T-helper 2 cell treated with Interferon-gamma antibody and Interleukin-4, amounts not matched to agents 5 μg/mL and 100 μg/mL, for 36 hours (primary cell): ENCODE data around the gene BMP7.

Source experiments
- DNase-seq: peaks from one replicate; pipeline ENCODE4 v3.0.0; 2021; ENCODE audit warnings: low spot score
- H3K27ac Mint-ChIP-seq: one replicate; pipeline ENCODE4 v1.8.0; 2021; ENCODE audit warnings: mild to moderate bottlenecking, mixed read lengths
- H3K27me3 Mint-ChIP-seq: one replicate; pipeline ENCODE4 v1.8.0; 2021; ENCODE audit warnings: low read depth, mixed read lengths
- H3K36me3 Mint-ChIP-seq: one replicate; pipeline ENCODE4 v1.8.0; 2021; ENCODE audit warnings: low read depth, mixed read lengths
- H3K4me1 Mint-ChIP-seq: one replicate; pipeline ENCODE4 v1.8.0; 2021; ENCODE audit warnings: low read depth, mixed read lengths
- H3K4me3 Mint-ChIP-seq: one replicate; pipeline ENCODE4 v1.8.0; 2022; ENCODE audit warnings: mild to moderate bottlenecking, moderate library complexity, mixed read lengths
- H3K9me3 Mint-ChIP-seq: one replicate; pipeline ENCODE4 v1.8.0; 2021; ENCODE audit warnings: mixed read lengths

Gene BMP7

GRCh38 chr20:57176842-57177241, 89.6 kb downstream of the BMP7 start:
- no peak for DNase-seq
- H3K4me1 Mint-ChIP-seq: no peaks in the 10 kb centered on the region
- H3K36me3 Mint-ChIP-seq: no peaks in the 10 kb centered on the region
- no peaks in the 10 kb centered on the region for H3K9me3 Mint-ChIP-seq
- H3K27me3 Mint-ChIP-seq: no peaks in the 10 kb centered on the region
- no peak overlapping the region for H3K4me3 Mint-ChIP-seq
- H3K27ac Mint-ChIP-seq: no peak overlapping the region

DNA sequence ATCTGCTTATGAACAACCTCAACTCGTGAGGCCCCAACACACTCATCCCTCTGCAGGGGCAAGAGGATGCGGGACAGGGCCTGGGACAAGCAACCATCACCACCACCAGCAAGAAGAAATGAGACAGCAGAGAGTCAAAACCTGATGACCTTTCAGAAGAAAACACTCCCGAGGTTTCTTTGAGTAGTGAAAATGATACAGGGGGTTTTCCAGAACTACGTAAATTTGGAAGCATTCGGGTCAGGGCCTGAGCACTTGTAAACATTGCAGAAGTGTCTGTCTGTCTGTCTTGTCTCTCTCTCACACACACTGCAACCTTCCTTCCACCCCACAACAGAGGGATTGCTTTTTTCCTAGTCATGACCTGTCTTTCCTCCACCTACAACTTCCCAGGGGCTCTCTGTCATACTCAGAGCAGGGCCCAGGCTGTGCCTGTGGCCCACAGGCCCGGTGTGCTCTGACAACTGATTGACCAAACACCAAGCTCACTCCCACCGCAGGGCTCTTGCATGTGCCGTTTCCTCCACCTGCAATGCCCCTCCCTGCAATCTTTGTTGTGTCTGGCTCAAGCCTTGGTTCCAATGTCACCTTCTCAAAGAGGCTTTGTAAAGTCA, 90.9 kb downstream of the BMP7 start:
- Mint-ChIP-seq H3K4me3 (no peak overlapping the region), H3K4me1 (no peaks in the 10 kb centered on the region), H3K27ac (no peak overlapping the region), H3K9me3 (no peaks in the 10 kb centered on the region), H3K27me3 (no peaks in the 10 kb centered on the region), H3K36me3 (no peaks in the 10 kb centered on the region)
- peak; percentile 24 for DNase-seq

DNA sequence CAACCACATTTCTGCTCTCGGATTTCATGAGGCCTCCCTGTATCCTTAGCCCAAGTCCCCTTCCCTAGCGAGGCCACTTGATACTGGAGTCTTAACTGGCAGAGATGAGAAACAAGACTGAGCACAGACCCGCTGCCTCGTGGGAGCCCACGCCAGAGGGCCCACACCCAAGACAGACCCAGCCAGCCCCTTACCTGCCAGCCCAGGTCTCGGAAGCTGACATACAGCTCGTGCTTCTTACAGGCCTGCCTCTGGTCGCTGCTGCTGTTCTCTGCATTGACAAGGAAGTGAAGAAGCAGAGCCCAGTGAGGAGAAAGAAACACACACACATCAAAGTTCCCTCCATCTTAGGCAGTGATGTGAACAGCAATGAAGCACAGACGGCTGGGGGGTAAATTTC, 91.7 kb downstream of the BMP7 start:
- H3K36me3 Mint-ChIP-seq: no peaks in the 10 kb centered on the region
- H3K4me3 Mint-ChIP-seq: no peak overlapping the region
- H3K4me1 Mint-ChIP-seq: no peaks in the 10 kb centered on the region
- no peak for DNase-seq
- H3K9me3 Mint-ChIP-seq: no peaks in the 10 kb centered on the region
- H3K27me3 Mint-ChIP-seq: no peaks in the 10 kb centered on the region
- H3K27ac Mint-ChIP-seq: no peak overlapping the region

DNA sequence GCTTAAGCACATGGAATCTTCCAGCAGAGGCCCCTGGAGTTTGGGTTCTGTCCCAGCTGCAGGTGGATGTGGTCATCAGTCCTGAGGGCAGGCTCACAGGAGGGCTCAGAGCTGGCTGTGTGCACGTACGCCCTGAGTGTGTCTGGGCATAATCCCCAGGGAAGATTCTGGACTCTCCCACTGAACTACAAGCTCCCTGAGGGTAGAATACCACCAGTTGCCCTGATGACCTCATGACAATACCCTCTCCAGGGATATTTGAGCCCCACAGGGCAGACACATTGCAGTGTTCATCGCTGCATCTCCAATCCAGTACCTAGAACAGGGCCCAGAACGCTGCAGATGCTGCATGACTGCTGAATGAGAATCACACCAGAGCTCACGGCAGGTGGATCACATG, 92.5 kb downstream of the BMP7 start:
- H3K36me3 Mint-ChIP-seq: no peaks in the 10 kb centered on the region
- H3K27me3 Mint-ChIP-seq: no peaks in the 10 kb centered on the region
- no peak overlapping the region for H3K27ac Mint-ChIP-seq
- no peaks in the 10 kb centered on the region for H3K9me3 Mint-ChIP-seq
- no peak overlapping the region for H3K4me3 Mint-ChIP-seq
- H3K4me1 Mint-ChIP-seq: no peaks in the 10 kb centered on the region
- no peak for DNase-seq

DNA sequence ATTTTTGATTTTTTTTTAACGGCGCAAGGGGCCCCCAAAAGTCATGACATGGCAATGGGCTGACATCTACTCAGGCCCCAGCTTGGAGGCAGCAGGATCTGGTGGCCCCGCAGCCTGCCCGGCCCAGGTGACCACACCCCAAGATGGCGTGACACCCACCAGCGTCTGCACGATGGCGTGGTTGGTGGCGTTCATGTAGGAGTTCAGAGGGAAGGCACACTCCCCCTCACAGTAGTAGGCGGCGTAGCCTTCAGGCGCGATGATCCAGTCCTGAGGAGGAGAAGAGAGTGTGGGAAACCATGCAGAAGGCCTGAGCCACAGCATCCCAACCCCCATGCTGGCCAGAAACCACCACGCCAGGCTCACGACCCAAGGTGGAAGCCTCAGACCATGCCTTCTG, 93.4 kb downstream of the BMP7 start:
- Mint-ChIP-seq H3K27me3 (no peaks in the 10 kb centered on the region), H3K27ac (no peak overlapping the region), H3K4me3 (no peak overlapping the region), H3K4me1 (no peaks in the 10 kb centered on the region), H3K36me3 (no peaks in the 10 kb centered on the region), H3K9me3 (no peaks in the 10 kb centered on the region)
- DNase-seq: no peak

GRCh38 chr20:57170343-57170742, 96.1 kb downstream of the BMP7 start:
- Mint-ChIP-seq H3K27ac (no peak overlapping the region), H3K9me3 (no peaks in the 10 kb centered on the region), H3K36me3 (no peaks in the 10 kb centered on the region), H3K4me3 (no peak overlapping the region), H3K4me1 (no peaks in the 10 kb centered on the region), H3K27me3 (no peaks in the 10 kb centered on the region)
- no peak for DNase-seq

- Mint-ChIP-seq H3K4me3 (no peak overlapping the region), H3K36me3 (no peaks in the 10 kb centered on the region), H3K27me3 (no peaks in the 10 kb centered on the region), H3K27ac (no peak overlapping the region), H3K9me3 (no peaks in the 10 kb centered on the region), H3K4me1 (no peaks in the 10 kb centered on the region)
- no peak for DNase-seq
Observed at GRCh38 chr20:57169162-57169561, 97.3 kb downstream of the BMP7 start.

- no peak for DNase-seq
- H3K36me3 Mint-ChIP-seq: no peaks in the 10 kb centered on the region
- H3K27ac Mint-ChIP-seq: no peak overlapping the region
- no peaks in the 10 kb centered on the region for H3K9me3 Mint-ChIP-seq
- no peak overlapping the region for H3K4me3 Mint-ChIP-seq
- H3K27me3 Mint-ChIP-seq: no peaks in the 10 kb centered on the region
- H3K4me1 Mint-ChIP-seq: no peaks in the 10 kb centered on the region
Observed at GRCh38 chr20:57167971-57168701, 98.3 kb downstream of the BMP7 start.

- Mint-ChIP-seq H3K4me1 (no peaks in the 10 kb centered on the region), H3K36me3 (no peaks in the 10 kb centered on the region), H3K9me3 (no peaks in the 10 kb centered on the region), H3K27ac (no peak overlapping the region), H3K27me3 (no peaks in the 10 kb centered on the region), H3K4me3 (no peak overlapping the region)
- DNase-seq: no peak
Observed at GRCh38 chr20:57167292-57167655, 99.2 kb downstream of the BMP7 start.

- H3K36me3 Mint-ChIP-seq: no peaks in the 10 kb centered on the region
- DNase-seq: no peak
- H3K27me3 Mint-ChIP-seq: no peaks in the 10 kb centered on the region
- H3K4me3 Mint-ChIP-seq: no peak overlapping the region
- no peak overlapping the region for H3K27ac Mint-ChIP-seq
- H3K9me3 Mint-ChIP-seq: no peaks in the 10 kb centered on the region
- no peaks in the 10 kb centered on the region for H3K4me1 Mint-ChIP-seq
Observed at GRCh38 chr20:57166568-57167291, 99.7 kb downstream of the BMP7 start.

GRCh38 chr20:57165427-57166004, 100.9 kb downstream of the BMP7 start:
- no peak for DNase-seq
- Mint-ChIP-seq H3K4me1 (no peaks in the 10 kb centered on the region), H3K27me3 (no peaks in the 10 kb centered on the region), H3K36me3 (no peaks in the 10 kb centered on the region), H3K9me3 (no peaks in the 10 kb centered on the region), H3K4me3 (no peak overlapping the region), H3K27ac (no peak overlapping the region)

GRCh38 chr20:57164872-57165271, 101.6 kb downstream of the BMP7 start:
- no peak overlapping the region for H3K27ac Mint-ChIP-seq
- DNase-seq: no peak
- H3K4me1 Mint-ChIP-seq: no peaks in the 10 kb centered on the region
- H3K36me3 Mint-ChIP-seq: no peaks in the 10 kb centered on the region
- no peaks in the 10 kb centered on the region for H3K9me3 Mint-ChIP-seq
- no peak overlapping the region for H3K4me3 Mint-ChIP-seq
- no peaks in the 10 kb centered on the region for H3K27me3 Mint-ChIP-seq

GRCh38 chr20:57163041-57163440, 103.4 kb downstream of the BMP7 start:
- H3K4me1 Mint-ChIP-seq: no peaks in the 10 kb centered on the region
- no peaks in the 10 kb centered on the region for H3K36me3 Mint-ChIP-seq
- H3K27ac Mint-ChIP-seq: no peak overlapping the region
- no peak overlapping the region for H3K4me3 Mint-ChIP-seq
- H3K9me3 Mint-ChIP-seq: no peaks in the 10 kb centered on the region
- no peak for DNase-seq
- no peaks in the 10 kb centered on the region for H3K27me3 Mint-ChIP-seq

DNA sequence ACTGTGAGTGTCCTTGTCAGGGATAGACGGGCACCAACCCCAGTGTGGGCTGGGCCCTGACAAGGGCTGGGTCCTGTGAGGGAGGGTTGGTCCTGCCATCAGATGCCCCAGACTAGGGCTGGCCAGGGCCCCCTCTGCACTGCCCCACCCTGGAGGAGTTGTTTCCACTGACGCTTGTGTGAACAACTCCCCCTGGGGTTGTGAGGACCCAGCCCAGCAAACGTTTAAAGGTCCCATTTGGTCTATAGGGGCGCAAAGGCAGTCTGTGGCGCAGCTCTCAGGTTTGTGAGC, 104.1 kb downstream of the BMP7 start:
- no peak for DNase-seq
- H3K4me1 Mint-ChIP-seq: no peaks in the 10 kb centered on the region
- H3K9me3 Mint-ChIP-seq: no peaks in the 10 kb centered on the region
- H3K4me3 Mint-ChIP-seq: no peak overlapping the region
- H3K36me3 Mint-ChIP-seq: no peaks in the 10 kb centered on the region
- H3K27me3 Mint-ChIP-seq: no peaks in the 10 kb centered on the region
- H3K27ac Mint-ChIP-seq: no peak overlapping the region
